HG02571 (cell line): Measurements from ENCODE around the gene PTRH1.
A peak's percentile ranks its signal among the peaks of the same experiment; 100 is the strongest.

Experiments
- ATAC-seq: cut with Tn5 transposase; IDR thresholded peaks from one replicate; pipeline ENCODE4 v1.9.1; 2021; ENCODE audit warnings: mild to moderate bottlenecking, moderate library complexity; ENCODE audit not compliant: unreplicated experiment

The PTRH1 gene

DNA sequence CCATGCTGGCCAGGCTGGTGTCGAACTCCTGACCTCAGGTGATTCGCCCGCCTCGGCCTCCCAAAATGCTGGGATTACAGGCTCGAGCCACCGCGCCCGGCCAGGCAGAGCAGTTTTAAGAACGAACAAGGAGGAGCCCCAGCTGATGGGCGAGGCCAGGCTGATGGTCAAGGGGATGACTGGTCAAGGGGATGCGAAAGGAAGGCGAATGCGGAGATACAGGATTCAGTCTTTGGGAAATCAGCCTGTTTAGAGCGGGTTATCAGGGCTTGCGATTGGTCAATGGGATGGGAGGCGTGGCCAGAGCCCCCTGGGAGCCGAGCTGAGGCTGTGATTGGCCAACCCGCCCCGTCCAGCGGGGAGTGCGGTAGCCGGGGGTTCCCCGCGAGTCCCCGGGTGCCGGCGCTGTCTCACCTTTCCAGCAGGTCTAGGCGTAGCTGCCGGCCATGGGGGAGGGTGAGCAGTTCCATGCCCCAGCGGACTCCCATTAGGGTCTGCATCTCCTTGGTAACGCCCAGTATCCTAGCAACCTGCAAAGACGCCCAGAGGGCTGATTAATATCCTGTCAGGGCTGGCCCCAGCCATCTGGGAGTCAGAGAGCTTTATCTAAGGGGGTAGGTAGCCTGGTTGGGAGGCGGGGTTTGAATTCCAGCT, 27.1 kb upstream of the PTRH1 start:
- no peak for ATAC-seq

DNA sequence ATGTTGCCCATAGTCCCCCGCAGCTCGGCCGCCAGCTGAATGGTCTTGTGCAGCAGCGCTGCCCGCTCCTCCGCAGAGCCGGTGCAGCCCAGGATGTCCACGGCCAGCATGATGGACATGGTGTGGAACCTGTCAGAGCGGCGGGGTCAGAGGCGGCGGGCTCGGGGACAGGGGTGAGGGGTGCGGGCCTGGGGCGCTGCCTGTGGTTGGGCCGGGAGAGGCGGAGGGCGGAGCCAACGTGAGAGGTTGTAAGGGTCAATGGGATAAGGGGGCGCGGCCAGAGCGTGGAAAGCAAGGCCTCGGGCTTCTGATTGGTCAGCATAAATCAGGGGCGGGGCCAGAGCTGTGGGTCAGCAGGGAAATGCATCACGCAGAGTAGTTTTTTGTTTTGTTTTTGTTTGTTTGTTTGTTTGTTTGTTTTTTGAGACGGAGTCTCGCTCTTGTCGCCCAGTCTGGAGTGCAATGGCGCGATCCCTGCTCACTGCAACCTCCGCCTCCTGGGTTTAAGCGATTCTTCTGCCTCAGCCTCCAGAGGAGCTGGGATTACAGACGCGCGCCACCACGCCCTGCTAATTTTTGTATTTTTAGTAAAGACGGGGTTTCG, 26.5 kb upstream of the PTRH1 start:
- ATAC-seq, result no peak

DNA sequence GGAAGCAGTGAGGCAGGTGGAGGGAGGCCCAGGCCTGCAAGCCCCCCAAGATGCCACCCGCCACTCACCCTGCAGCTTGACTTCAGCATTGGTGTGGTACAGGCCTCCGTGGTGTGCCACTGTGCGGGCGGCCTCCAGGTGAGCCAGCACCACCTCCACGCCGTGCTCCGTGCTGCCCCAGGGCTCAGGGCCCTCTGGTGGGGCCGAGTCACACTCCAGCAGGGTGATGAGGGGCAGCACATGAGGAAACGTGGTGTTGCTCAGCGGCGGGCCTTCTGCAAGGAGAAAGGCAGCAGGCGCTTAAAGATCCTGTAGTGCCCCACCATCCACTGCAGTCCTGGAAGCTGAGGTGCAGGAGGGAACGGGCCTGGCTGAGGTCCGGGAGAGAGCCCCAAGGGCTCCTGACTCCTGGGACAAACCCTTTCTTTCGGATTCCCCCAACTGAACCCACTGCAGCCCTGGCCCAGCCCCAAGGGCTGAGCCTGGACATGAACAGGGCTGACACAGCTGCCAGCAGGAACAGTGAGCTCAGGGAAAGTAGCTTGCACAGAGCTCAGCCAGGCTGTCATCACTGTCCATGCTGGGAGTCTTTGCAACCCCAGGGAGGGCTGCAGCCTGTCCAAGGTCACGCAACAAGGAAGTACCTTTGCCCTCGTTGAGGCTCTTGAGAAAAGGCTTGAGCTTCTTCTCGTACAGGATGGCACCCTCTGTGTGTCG, 24.3 kb upstream of the PTRH1 start:
- no peak for ATAC-seq

DNA sequence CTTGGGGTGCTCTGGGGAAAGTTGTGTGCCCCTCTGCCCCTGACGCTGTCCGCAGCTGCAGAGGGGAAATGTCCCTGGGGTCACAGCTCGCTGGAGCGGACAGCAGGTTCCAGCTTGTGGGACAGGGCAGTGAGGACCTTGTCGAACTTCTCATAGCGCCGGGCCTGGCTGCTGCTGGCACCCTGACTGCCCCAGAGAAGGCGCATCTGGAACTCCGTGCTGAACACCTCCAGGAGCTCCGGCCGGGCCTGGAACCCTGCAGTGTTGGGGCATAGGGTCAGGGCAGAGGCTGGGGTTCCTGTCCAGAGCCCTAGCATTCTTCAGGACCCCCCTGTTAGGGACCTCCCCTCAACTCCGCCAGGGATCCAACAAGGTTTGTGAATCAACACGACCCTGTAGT, 23.2 kb upstream of the PTRH1 start:
- ATAC-seq, result no peak

DNA sequence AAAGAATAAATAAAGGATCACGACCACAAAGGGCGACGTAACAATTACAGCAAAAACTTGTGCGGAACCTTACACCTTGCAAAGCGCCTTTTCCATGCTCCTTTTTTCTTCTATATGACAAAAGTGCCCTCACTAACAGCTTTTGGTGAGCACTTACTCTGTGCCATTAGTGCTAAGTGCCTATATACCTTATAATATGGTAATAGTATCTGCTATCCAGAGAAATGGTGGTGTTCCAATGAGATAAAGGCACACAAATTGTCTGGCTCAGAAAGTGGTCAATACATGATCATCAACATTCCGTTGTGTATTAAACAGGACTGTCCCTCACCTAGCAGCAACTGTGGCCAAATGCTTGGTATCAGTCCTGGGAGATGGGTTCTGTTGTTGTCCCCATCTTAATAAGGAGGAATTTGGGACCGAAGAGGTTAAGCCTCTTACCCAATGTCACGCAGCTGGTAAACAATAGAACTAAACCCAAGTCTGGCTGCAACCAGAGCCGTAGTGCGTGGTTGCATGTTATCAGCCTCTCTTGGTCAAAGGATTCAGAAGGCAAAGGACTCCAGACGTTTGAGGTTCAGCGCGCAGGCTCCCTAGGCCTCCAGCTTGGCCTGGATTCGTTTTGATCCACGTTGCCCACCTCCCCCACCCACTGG, 20.2 kb upstream of the PTRH1 start:
- no peak for ATAC-seq

DNA sequence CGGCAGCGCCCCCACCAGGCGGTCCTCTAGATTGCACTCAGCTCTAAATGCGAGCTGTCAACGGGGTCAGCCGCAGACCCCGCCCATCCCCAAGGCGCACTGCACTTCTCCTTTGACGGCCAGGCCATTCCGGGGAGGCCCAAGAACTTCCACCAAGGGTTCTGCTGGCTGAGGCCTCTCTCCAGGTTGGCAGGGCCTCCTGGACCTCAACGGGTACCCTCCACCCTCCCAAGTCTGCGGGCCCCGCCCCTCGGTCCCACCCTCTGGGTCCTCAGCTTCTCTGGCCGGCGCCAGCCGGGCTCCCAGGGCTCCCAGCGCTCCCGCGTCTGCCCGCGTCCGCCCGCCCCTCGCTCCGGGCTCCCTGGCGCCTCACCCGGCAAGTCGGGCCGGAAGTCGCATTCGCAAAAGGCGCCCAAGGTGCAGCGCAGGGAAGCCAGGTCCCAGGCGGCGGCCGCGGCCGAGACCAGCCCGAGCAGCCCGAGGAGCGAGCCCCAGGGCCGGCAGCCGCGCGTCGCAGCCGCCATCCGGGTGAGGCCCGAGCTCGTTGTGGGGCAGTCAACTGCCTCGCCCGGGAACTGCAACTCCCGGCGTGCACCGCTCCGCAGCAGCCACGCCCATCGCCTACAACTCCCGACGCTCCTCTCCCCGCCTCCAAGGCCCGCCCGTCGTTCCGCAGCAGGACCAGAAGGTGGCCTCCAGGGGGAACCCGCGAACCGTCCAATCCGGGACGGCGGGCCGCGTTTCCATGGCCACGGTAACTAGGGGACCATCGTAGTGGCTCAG, 19.5 kb upstream of the PTRH1 start, which contains the start of gene TOR2A:
TOR2A (minus strand) TSS at position 548 of the 783 bp plus-strand sequence; CDS start at position 524, 24 bp downstream.
- ATAC-seq, result peak; percentile 81

DNA sequence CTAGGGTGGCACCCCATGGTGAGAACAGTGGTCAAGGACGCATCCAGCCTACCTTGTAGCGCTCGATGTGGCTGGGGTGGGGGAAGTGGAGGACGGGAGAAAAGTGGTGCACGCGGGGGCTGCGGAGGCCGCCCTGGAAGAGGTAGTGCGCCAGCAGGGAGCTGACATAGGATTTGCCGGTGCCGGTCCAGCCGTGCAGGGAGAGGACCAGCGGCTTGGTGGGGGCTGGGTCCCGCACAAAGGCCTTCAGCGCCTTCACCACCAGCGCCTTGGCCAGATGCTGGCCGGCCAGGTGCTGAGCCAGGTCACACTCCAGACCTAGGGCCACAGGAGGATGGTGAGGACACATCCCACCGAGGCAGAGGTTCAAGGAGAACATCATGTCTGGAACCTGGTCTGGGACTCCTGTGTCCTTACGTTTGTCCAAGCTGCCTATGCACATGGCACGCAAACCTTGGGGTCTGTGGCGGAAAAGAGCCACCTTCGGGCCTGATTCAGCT, 18.8 kb upstream of the PTRH1 start:
- no peak for ATAC-seq

DNA sequence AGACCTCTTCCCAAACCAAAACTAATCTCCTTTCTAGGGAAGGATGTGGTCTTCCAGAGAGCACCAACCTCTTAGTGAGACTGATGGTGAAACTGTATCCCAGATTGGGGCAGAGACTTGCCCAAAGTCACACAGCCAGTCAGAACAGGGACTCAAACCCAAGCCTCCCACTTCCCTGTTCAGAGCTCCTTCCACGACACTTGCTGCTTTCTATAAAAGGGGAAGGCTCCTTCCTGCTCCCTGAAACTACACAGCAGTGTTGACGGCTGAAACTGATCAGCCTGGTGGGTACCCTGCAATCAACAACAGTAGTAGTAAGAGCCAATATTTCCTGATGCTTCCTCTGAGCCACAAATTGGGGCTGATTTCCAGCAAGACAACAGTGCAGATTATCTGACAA, 18.2 kb upstream of the PTRH1 start:
- no peak for ATAC-seq

DNA sequence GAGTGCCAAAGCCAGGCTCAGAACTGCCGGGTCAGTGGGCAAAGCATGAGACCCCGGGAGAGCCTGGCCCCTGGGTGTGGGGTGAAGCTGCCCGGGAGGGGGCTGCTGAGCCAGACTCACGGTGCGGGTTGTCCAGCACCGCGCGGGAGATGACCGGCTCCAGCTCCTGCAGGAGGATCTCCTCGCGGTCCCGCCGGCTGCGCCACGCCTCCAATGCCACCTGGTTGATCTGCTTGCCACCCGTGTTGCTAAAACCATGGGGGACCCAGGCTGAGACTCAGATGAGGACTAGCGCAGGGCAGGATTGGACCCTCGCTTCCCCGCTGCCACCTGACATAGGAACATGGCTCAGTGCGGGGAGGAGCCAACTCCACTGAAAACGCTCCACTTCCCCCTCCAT, 17.0 kb upstream of the PTRH1 start:
- no peak for ATAC-seq

DNA sequence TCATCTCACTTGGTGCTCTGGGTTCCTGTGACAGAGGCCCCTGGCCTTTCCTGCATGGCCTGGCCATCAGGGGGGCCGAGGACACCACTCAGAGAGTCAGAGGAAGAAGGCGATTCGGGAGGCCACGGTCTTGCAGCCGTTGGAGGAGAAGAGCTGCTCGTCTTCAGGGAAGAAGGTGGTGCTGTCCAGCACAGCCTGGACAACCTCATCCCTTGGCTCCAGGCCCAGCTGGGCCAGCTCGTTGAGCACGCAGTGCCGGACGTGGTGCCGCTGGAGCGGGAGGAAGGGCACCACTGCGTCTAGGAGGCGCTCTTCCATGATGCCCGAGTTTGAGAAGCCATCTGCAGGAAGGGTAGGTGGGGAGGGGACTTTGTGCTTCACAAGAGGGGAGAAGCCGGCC, 16.5 kb upstream of the PTRH1 start:
- no peak for ATAC-seq

DNA sequence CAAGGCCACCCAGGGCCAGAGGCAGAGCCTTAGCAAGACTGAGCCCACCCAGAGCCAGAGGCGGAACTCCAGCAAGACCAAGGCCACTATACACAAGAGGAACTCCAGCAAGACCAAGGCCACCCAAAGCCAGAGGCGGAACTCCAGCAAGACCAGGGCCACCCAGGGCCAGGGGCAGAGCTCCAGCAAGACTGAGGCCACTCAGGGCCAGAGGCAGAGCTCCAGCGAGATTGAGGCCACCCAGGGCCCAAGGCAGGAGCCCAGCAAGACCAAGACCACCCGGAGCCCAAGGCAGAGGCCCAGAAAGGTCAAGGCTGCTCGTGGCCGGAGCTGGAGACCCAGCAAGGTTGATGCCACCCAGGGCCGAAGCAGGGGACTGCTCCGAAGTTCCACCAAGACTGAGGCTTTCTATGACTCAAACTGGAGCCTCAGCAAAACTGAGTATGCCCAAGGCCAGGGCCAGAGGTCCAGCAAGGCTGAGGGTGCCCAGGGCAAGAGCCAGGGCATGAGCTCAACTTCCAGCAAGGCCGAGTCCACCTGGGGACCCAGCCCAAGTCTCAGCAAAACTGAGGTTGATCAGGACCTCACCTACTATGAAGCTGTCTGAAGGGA, 15.4 kb upstream of the PTRH1 start:
- no peak for ATAC-seq

DNA sequence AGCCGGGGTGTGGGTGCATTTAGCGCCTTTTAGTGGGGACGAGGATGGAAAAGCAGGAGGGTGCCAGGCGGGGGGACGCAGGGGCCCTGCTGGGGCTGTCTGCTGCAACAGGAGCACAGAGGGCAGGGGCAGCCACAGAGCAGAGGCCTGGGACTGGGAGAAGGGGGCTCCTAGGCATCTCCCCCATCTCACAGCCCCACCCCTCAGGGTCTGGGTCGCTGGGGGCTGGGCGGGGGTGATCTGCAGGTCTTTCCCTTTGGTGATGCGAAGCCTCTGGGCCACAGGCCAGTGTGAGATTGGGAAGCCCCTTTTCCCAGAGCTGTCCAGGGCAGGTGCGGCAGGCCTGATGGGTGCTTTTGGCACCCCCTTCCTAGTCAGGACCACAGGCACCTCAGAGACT, 14.8 kb upstream of the PTRH1 start:
- ATAC-seq, result no peak

DNA sequence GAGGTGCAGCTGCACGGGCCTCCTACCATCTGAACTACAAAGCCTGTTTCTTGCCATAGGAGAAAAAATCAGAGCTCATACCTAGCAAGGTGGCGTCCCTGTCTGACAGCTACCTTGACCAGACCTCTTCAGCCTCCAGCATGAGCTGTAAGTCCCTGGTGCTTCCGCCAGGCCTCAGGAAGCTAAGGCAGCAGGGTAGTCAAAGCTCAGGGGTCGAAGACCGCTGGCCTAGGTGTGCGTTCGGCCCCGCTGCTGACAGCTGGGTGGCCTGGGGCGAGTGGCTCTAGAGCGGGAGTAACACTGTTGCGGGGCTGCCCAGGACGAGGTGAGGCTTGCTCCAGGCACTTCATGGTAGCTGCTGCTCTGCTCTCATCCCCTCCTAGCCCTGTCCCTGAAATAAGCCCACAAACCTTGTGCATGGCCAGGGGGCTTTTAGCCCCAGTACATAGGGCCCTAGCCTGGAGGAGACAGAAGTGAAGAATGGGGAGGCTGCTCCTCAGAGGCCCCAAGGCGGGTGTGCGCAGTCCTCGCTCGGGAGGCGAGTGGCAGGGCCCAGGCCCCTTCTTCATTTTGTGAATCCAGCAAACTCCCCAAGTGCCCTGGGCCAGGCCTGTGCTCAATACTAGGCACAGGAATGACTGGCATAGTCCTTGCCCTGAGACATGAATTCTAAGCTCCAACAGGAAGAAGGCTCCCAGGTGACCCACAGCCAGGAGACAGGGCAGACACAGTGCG, 14.2 kb upstream of the PTRH1 start:
- ATAC-seq, result no peak

DNA sequence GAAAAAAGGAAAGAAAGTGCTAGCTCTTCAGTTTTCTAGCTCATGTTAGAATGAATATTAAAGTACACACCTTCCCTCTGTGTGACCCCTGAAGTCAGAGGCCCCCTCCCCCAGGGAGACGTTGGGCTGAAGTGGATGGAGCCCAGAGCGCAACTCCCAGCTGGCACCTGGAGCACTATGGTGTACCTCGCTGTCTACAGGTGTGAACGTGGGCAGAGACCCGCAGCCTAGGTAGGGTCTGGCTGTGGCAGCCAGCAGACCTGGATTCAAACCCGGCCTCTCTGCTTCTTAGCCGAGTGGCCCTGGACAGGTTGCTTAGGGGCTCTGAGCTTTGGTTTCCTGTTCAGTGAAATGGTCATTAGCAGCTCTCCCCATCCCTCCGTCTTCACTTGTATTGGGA, 13.3 kb upstream of the PTRH1 start:
- no peak for ATAC-seq

DNA sequence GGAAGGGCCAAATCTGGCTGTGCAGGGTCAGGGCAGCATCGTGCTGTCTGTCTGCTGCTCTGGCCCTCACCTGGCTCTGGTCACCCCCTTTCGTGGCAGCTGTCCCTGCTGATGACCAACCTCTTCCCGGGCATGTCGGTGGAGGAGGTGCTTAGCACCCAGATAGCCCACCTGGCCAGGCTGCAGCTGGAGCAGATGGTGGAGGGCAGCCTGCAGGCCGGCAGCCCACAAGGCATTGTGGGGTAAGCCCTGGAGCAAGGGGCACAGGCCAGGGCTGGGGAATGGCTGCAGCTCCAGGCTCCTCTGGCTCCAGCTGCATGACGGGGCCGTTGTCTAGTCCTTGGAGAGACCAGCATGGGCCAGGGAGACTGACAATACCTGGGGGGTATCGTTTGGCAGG, 11.4 kb upstream of the PTRH1 start:
- no peak for ATAC-seq

DNA sequence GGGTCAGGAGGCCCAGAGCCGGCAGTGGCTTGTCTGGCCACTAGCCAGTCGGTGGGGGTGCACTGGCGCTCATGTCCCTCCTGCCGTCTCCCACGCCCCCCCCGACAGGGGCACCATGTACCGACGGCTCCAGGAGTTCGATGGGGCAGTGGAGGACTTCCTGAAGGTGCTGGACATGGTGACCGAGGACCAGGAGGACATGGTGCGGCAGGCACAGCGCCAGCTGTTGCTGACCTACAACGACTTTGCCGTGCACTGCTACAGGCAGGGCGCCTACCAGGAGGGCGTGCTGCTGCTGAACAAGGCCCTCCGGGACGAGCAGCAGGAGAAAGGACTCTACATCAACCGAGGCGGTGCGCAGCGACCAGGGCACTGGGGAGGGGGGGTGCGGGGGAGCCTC, 8.5 kb upstream of the PTRH1 start:
- no peak for ATAC-seq

DNA sequence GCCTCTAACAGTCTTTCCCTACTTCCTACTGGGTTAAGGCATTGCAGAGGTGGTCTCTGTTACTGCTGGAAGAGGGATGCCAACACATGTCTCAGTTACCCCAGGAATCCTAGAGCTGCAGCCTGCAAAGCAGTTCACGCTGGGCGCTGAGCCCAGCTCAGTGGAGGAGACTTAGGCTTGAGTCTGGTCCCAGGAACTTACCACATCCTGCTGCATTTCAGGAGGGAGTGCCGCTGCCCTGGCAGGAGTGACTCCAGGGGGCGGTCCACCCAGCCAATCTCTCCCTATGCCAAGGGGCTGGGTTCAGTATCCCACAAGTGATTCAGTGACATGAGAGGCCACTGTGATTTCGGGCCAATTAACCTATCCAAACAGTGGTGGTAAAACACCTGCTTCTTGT, 8.0 kb upstream of the PTRH1 start:
- no peak for ATAC-seq

DNA sequence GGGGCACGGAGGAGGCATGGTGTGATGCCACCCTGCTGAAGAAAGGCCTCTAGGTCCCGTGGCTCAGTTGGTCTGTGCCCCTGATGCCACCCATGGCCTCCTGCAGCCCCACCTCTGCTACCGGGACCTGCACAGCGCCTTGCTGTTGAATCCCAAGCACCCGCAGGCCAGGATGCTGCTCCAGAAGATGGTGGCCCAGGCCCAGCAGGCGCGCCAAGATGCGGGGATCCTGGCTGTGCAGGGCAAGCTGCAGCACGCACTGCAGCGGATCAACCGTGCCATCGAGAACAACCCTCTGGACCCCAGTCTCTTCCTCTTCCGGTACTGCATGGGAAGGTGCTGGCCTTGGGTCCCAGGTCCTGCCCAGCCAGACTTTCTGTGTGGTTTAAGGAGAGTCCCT, 7.5 kb upstream of the PTRH1 start:
- no peak for ATAC-seq

DNA sequence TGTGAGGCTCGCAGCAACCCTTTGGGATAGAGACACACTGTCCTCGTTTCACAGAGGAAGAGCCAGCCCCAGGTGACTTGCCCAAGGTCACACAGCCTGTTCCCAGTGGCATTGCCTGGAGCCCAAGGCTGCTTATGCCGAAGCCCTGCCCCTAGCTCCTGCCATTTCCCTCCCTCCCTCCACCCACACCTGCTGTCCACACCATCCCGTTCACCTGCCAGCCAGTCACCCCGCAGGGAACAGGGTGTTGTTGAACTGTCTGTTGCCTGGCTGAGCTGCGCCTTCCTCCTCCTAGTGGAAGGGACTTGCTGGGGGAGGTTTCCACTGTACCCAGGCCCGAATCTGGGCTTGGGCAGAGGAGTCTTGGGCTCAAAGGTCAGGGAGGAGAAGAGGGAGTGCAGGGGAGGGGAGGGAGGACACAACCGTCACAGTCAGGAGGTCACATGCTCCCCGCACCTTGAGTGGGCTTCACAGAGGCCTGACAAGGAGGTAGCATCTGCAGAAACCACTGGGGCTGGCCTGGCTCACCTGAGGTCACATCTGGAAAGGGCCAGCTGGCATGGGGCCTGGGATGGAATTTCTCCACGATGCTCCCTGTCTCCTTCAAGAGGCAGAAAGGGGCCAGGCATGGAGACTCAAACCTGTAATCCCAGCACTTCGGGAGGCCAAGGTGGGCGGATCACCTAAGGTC, 6.7 kb upstream of the PTRH1 start:
- ATAC-seq, result no peak
